ENCODE data around the gene TBC1D5.

Gene TBC1D5

GRCh38 chr3:17115186-17115585, 627.2 kb downstream of the TBC1D5 start:
- H3K4me3 ChIP-seq (ENCODE audit: insufficient read depth, low read depth, low read length): no peak overlapping the region
- no peak overlapping the region for H3K27ac ChIP-seq (ENCODE audit: insufficient read depth, low read depth, low read length, poor library complexity, severe bottlenecking)
- 92% methylated on average over 3 of the region's 3 CpGs for WGBS, 2 experiments
- H3K4me1 ChIP-seq (ENCODE audit: control insufficient read depth, insufficient read depth, low read length): no peaks in the 10 kb centered on the region
- no peaks in the 10 kb centered on the region for H3K36me3 ChIP-seq (ENCODE audit: control insufficient read depth, insufficient read depth, low read length)
- no peaks in the 10 kb centered on the region for H3K27me3 ChIP-seq (ENCODE audit: control insufficient read depth, insufficient read depth, low read length, poor library complexity, severe bottlenecking)
- no peaks in the 10 kb centered on the region for H3K9me3 ChIP-seq (ENCODE audit: control insufficient read depth, low read length)

DNA sequence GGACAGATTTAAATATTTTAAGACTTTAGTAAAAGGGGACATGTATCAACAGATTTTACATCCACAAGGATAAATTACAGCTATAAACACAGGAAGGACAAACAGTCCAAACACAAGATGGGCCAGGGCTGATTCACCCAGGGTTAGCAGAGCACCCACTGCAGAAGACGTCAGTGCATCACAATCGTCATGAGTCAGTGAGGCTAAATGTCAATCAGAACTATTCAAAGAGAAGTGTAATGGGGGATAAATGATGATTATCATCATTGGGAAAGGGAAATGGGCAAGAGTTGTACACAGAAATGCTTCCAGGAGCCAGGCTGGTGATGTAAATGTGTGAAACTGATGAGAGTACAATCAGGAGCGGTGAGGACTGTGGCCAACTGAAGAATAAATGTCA, 630.8 kb downstream of the TBC1D5 start:
- no peaks in the 10 kb centered on the region for H3K36me3 ChIP-seq (ENCODE audit: control insufficient read depth, insufficient read depth, low read length)
- no peaks in the 10 kb centered on the region for H3K27me3 ChIP-seq (ENCODE audit: control insufficient read depth, insufficient read depth, low read length, poor library complexity, severe bottlenecking)
- no peak overlapping the region for H3K4me3 ChIP-seq (ENCODE audit: insufficient read depth, low read depth, low read length)
- H3K27ac ChIP-seq (ENCODE audit: insufficient read depth, low read depth, low read length, poor library complexity, severe bottlenecking): no peak overlapping the region
- 95 to 96% methylated on average over 3 of the region's 3 CpGs for WGBS, 2 experiments
- H3K4me1 ChIP-seq (ENCODE audit: control insufficient read depth, insufficient read depth, low read length): no peaks in the 10 kb centered on the region
- no peaks in the 10 kb centered on the region for H3K9me3 ChIP-seq (ENCODE audit: control insufficient read depth, low read length)

- H3K27ac ChIP-seq (ENCODE audit: insufficient read depth, low read depth, low read length, poor library complexity, severe bottlenecking): no peak overlapping the region
- no peaks in the 10 kb centered on the region for H3K9me3 ChIP-seq (ENCODE audit: control insufficient read depth, low read length)
- WGBS, 2 experiments: 83 to 92% methylated on average over 7 to 8 of the region's 8 CpGs
- no peaks in the 10 kb centered on the region for H3K27me3 ChIP-seq (ENCODE audit: control insufficient read depth, insufficient read depth, low read length, poor library complexity, severe bottlenecking)
- H3K36me3 ChIP-seq (ENCODE audit: control insufficient read depth, insufficient read depth, low read length): no peaks in the 10 kb centered on the region
- H3K4me1 ChIP-seq (ENCODE audit: control insufficient read depth, insufficient read depth, low read length): no peaks in the 10 kb centered on the region
- no peak overlapping the region for H3K4me3 ChIP-seq (ENCODE audit: insufficient read depth, low read depth, low read length)
Observed at GRCh38 chr3:17110660-17111396, 631.6 kb downstream of the TBC1D5 start.

Measured in ectodermal cell (in vitro differentiated cells).